ENCODE results near the gene C4B. TPM values are rescaled to one million over a fixed set of nuclear protein-coding genes. Genes with fewer than 3 reads are reported as not detected.
A peak's percentile ranks its signal among the peaks of the same experiment; 100 is the strongest.

The C4B gene
- total and polyA plus RNA-seq, 9 of the 15 experiments (the other 6 are each of a cell fraction or from before 2014, with no cell fraction given) = 0.32 to 8.8 (median 5.4) TPM

DNA sequence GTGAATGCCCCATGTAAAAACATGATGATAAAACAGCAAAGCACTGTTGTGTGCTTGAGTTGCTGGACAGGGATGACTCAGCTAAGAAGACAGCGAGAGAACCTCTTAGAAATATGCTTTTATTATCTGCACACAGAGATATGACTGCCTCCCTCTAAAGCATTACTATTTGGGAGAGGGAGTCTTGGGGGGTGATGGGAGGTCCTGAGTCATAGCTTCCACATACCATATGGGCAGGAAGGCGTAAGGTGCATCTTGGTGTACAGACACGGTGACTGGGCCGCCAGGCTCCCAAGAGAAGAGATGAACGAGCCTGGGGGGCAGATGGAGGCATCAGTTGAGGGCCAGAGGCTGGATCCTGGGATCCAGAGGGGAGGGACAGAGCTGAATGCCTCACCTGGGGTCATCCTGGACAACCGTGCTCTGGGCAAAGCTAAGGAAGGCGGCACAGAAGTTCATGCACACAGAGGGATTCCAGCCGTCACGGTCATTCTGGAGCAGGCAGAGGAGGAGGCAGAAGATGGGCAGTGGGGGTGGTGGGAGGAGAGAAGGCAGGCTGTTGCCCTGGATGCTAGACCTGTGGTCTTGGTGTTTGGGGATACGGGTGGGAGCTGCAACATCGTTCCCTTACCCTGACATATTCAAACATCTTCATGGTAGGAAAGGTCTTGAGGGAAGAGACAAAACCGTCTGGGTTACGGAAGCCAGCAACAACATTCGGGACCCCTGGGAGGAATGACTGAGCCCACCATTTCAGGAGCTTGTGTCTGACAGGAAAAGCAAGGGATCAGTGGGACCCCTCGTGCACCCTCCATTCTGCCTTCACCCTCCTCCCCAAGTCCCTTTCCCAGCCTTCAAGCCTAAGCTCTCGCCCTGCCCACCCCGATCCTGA is 44.6 kb upstream of the C4B start (continued):
- TF ChIP-seq, protein P1, sequence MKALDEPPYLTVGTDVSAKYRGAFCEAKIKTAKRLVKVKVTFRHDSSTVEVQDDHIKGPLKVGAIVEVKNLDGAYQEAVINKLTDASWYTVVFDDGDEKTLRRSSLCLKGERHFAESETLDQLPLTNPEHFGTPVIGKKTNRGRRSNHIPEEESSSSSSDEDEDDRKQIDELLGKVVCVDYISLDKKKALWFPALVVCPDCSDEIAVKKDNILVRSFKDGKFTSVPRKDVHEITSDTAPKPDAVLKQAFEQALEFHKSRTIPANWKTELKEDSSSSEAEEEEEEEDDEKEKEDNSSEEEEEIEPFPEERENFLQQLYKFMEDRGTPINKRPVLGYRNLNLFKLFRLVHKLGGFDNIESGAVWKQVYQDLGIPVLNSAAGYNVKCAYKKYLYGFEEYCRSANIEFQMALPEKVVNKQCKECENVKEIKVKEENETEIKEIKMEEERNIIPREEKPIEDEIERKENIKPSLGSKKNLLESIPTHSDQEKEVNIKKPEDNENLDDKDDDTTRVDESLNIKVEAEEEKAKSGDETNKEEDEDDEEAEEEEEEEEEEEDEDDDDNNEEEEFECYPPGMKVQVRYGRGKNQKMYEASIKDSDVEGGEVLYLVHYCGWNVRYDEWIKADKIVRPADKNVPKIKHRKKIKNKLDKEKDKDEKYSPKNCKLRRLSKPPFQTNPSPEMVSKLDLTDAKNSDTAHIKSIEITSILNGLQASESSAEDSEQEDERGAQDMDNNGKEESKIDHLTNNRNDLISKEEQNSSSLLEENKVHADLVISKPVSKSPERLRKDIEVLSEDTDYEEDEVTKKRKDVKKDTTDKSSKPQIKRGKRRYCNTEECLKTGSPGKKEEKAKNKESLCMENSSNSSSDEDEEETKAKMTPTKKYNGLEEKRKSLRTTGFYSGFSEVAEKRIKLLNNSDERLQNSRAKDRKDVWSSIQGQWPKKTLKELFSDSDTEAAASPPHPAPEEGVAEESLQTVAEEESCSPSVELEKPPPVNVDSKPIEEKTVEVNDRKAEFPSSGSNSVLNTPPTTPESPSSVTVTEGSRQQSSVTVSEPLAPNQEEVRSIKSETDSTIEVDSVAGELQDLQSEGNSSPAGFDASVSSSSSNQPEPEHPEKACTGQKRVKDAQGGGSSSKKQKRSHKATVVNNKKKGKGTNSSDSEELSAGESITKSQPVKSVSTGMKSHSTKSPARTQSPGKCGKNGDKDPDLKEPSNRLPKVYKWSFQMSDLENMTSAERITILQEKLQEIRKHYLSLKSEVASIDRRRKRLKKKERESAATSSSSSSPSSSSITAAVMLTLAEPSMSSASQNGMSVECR (CRISPR knock-in tag; IDR thresholded peaks at IDR 0.05) = no peak
- no peak for TF ChIP-seq FOXJ3 (CRISPR knock-in tag; IDR thresholded peaks at IDR 0.05)
- 0 out of 3 replicates have a peak, but pooled peaks of 1 of the 2 experiments have one; percentile 19 for TF ChIP-seq CBX3 (IDR thresholded peaks at IDR 0.05; ENCODE audit: borderline replicate concordance in 1 of 2, low read length in 2 of 2)
- peak; percentile 44 for TF ChIP-seq CREM (IDR thresholded peaks at IDR 0.05; ENCODE audit: low read depth)
- TF ChIP-seq MGA (IDR thresholded peaks at IDR 0.05) = no peak
- TF ChIP-seq HES1 (IDR thresholded peaks at IDR 0.05; ENCODE audit: low read depth) = no peak
- TF ChIP-seq, protein P2, sequence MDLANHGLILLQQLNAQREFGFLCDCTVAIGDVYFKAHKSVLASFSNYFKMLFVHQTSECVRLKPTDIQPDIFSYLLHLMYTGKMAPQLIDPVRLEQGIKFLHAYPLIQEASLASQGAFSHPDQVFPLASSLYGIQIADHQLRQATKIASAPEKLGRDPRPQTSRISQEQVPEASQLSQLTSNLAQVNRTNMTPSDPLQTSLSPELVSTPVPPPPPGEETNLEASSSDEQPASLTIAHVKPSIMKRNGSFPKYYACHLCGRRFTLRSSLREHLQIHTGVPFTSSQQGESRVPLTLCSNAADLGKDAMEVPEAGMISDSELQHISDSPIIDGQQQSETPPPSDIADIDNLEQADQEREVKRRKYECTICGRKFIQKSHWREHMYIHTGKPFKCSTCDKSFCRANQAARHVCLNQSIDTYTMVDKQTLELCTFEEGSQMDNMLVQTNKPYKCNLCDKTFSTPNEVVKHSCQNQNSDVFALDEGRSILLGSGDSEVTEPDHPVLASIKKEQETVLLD (IDR thresholded peaks at IDR 0.05) = peak; percentile 32; the same call in 1 of the 2 replicates

All from K562 (cell line).